RWPE1 (cell line): Measurements from ENCODE around the gene CRYBB1.
"Not testable (repeated sequence)": the region's sequence is repeated elsewhere in the genome, so short reads cannot be mapped to it uniquely, and the experiment has no call there.

Source experiments
- CTCF ChIA-PET: fragments of 350-600 bp; sonication (Branson Sonifier 250); formaldehyde crosslinking; extraction: SDS; loops from one replicate; lab custom pipeline; 2021; lab: Yijun Ruan, JAX
- POLR2A ChIA-PET: fragments of 400-600 bp; formaldehyde crosslinking; extraction: SDS; loops from one replicate; lab custom pipeline; 2020; ENCODE audit warnings: antibody characterized with exemption; ENCODE audit not compliant: low non-redundant PET; lab: Yijun Ruan, JAX
- DNase-seq: peaks from one replicate; pipeline ENCODE4 v3.0.0; 2012; ENCODE audit warnings: low spot score
- H3K27ac ChIP-seq: fragments of 450-650 bp; 2 replicates; pipeline ENCODE4 v1.5.1; 2017
- CTCF ChIP-seq: fragments of 450-650 bp; conservative IDR thresholded peaks from 2 replicates; pipeline ENCODE4 v1.5.1; 2017; ENCODE audit warnings: low read depth, mild to moderate bottlenecking

Gene CRYBB1

GRCh38 chr22:26615830-26616435 lies 1.9 kb downstream of the CRYBB1 start:
- no peak overlapping the region for H3K27ac ChIP-seq
- TF ChIP-seq CTCF = no peak
- CTCF ChIA-PET = no interaction called here
- POLR2A ChIA-PET = no interaction called here
- DNase-seq = no peak

GRCh38 chr22:26615149-26615548 lies 2.7 kb downstream of the CRYBB1 start:
- ChIA-PET POLR2A (no interaction called here), CTCF (no interaction called here)
- DNase-seq = no peak
- TF ChIP-seq CTCF = no peak
- no peak overlapping the region for H3K27ac ChIP-seq

- no peak for DNase-seq
- CTCF ChIA-PET = no interaction called here
- TF ChIP-seq CTCF = no peak
- no peak overlapping the region for H3K27ac ChIP-seq
- POLR2A ChIA-PET = no interaction called here
These were observed 3.5 kb downstream of the CRYBB1 start for GRCh38 chr22:26614322-26614721.

GRCh38 chr22:26613753-26614152 lies 4.1 kb downstream of the CRYBB1 start:
- DNase-seq, CTCF ChIA-PET, POLR2A ChIA-PET, H3K27ac ChIP-seq: not testable (repeated sequence)

GRCh38 chr22:26612652-26613051 lies 5.2 kb downstream of the CRYBB1 start:
- no peak for TF ChIP-seq CTCF
- H3K27ac ChIP-seq = no peak overlapping the region
- no peak for DNase-seq
- CTCF ChIA-PET = interaction anchor here (0.6 kb wide), 1 partner anchor 114 kb away, joined by 4 read pairs; no protein-coding TSS in a partner anchor
- POLR2A ChIA-PET = no interaction called here

- DNase-seq = no peak
- peak overlapping the region; percentile 53; the same call in 1 of the 2 replicates for H3K27ac ChIP-seq
- CTCF ChIA-PET = no interaction called here
- TF ChIP-seq CTCF = no peak
- POLR2A ChIA-PET = no interaction called here
These were observed 6.8 kb downstream of the CRYBB1 start for GRCh38 chr22:26610996-26611395.

- peak overlapping the region; percentile 53 for H3K27ac ChIP-seq
- ChIA-PET POLR2A (no interaction called here), CTCF (interaction anchor here (0.7 kb wide), 1 partner anchor 108 kb away, joined by 4 read pairs; no protein-coding TSS in a partner anchor)
- no peak for TF ChIP-seq CTCF
- peak; percentile 43 for DNase-seq
These were observed 7.5 kb downstream of the CRYBB1 start for GRCh38 chr22:26610072-26610958.
